Measurements from ENCODE around the gene PRR7. TPM values are rescaled to one million over a fixed set of nuclear protein-coding genes. Genes with fewer than 3 reads are reported as not detected.

Gene PRR7
- total RNA-seq, 1 donor from 2014 or later = 4.4 TPM

DNA sequence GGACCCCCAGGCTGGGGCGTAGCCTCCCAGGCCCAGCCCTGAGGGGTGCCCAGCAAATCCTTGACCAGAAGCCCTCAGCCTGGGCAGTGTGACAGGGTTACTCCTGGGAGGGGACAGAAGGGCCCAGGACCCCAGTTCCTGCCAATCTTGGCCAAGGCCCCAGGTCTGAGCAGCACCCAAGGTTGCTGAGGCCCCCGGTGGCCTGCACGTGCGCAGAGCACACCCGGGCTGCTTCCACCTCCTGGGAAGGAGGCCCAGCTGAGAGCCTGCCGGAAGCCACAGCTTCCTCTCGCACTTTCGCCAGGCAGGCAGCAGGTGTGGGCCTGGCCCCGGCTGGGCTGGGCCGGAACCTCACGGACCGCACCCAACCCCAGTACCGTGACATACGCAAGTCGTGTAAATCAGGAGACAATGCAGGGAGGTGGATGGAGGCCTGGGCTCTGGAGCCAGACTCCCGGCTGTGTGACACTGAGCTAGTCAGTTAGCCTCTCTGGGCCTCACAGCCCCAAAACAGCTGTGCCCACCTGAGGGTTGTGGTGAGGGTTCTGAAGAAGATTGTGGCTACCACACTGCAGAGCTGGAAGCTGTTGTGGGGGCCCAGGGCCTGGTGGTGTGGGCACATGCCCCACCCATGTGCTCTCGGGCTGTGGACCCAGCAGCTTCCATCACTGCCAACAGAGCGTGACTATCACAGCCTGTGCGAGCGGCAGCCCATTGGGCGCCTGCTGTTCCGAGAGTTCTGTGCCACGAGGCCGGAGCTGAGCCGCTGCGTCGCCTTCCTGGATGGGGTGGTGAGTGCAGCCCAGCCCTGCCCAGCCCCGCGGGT is 15.1 kb upstream of the PRR7 start:
- Mint-ChIP-seq H3K4me3 (ENCODE audit: unreplicated experiment) (no peak overlapping the region), H3K4me1 (ENCODE audit: unreplicated experiment) (peaks cover 15% of the 10 kb centered on the region), H3K27ac (ENCODE audit: unreplicated experiment) (no peak overlapping the region), H3K9me3 (ENCODE audit: unreplicated experiment) (no peaks in the 10 kb centered on the region), H3K27me3 (ENCODE audit: unreplicated experiment) (no peaks in the 10 kb centered on the region), H3K36me3 (ENCODE audit: unreplicated experiment) (peaks cover 15% of the 10 kb centered on the region)
- DNase-seq (ENCODE audit: extremely low spot score, unreplicated experiment) = no peak
- TF ChIP-seq, protein P1, sequence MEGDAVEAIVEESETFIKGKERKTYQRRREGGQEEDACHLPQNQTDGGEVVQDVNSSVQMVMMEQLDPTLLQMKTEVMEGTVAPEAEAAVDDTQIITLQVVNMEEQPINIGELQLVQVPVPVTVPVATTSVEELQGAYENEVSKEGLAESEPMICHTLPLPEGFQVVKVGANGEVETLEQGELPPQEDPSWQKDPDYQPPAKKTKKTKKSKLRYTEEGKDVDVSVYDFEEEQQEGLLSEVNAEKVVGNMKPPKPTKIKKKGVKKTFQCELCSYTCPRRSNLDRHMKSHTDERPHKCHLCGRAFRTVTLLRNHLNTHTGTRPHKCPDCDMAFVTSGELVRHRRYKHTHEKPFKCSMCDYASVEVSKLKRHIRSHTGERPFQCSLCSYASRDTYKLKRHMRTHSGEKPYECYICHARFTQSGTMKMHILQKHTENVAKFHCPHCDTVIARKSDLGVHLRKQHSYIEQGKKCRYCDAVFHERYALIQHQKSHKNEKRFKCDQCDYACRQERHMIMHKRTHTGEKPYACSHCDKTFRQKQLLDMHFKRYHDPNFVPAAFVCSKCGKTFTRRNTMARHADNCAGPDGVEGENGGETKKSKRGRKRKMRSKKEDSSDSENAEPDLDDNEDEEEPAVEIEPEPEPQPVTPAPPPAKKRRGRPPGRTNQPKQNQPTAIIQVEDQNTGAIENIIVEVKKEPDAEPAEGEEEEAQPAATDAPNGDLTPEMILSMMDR (IDR thresholded peaks at IDR 0.05) = no peak

DNA sequence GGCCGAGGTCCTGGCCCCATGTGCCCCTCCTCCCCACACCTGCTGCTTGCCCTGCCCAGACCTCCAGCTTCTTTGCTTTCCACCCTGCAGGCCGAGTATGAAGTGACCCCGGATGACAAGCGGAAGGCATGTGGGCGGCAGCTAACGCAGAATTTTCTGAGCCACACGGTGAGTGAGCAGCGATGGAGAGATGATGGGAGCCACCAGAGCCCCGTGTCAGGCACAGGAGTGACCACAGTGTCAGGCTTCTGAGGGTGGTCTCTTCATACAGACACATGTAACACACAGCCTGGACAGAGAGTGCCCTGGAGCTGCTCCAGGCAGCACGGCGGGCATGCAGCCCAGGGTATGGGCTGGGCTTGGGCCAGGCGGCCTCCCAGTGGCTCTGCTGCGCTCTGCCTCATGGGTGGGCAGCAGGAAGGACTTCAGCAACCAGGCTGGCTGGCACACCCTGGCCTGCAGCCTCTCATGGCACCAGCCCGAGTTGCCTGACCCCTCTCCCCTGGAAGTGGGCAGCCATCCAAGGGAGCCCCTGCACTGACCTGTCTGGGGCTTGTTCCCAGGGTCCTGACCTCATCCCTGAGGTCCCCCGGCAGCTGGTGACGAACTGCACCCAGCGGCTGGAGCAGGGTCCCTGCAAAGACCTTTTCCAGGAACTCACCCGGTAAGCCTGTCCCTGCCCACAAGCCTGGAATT is 14.3 kb upstream of the PRR7 start:
- Mint-ChIP-seq H3K4me3 (ENCODE audit: unreplicated experiment) (no peak overlapping the region), H3K27me3 (ENCODE audit: unreplicated experiment) (no peaks in the 10 kb centered on the region), H3K9me3 (ENCODE audit: unreplicated experiment) (no peaks in the 10 kb centered on the region), H3K4me1 (ENCODE audit: unreplicated experiment) (peaks cover 13% of the 10 kb centered on the region), H3K36me3 (ENCODE audit: unreplicated experiment) (peaks cover 17% of the 10 kb centered on the region), H3K27ac (ENCODE audit: unreplicated experiment) (no peak overlapping the region)
- DNase-seq (ENCODE audit: extremely low spot score, unreplicated experiment) = no peak
- TF ChIP-seq, protein P1 (IDR thresholded peaks at IDR 0.05) = no peak

DNA sequence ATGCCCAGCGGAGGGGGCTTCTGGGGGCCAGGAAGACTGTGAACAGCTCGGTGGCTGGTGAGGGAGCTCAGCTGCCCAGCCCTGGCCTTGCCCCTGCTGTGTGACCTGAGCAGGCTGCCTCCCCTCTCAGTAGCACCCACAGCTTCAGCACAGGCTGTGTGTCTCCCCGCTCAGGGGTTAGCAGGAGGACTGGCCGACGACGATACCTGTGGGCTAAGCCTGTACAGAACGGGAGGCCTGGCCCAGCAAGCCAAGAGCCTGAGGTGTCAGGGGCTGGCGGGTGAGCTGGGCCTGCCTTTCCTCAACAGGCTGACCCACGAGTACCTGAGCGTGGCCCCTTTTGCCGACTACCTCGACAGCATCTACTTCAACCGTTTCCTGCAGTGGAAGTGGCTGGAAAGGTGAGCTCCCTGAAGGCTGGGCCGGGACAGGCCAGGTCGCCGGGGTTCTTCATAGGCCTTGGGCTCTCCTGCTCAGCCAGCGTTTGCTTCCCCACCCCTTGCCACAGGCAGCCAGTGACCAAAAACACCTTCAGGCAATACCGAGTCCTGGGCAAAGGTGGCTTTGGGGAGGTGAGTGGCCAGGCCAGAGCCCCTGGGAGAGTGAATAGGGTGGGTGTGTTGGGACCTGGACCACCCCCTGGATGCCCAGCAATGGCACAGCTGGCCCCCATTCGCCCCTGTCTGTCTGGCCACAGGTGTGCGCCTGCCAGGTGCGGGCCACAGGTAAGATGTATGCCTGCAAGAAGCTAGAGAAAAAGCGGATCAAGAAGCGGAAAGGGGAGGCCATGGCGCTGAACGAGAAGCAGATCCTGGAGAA is 13.6 kb upstream of the PRR7 start:
- Mint-ChIP-seq H3K4me3 (ENCODE audit: unreplicated experiment) (no peak overlapping the region), H3K27me3 (ENCODE audit: unreplicated experiment) (no peaks in the 10 kb centered on the region), H3K4me1 (ENCODE audit: unreplicated experiment) (peaks cover 8% of the 10 kb centered on the region), H3K27ac (ENCODE audit: unreplicated experiment) (no peak overlapping the region), H3K9me3 (ENCODE audit: unreplicated experiment) (no peaks in the 10 kb centered on the region), H3K36me3 (ENCODE audit: unreplicated experiment) (peaks cover 21% of the 10 kb centered on the region)
- TF ChIP-seq, protein P1 (IDR thresholded peaks at IDR 0.05) = no peak
- no peak for DNase-seq (ENCODE audit: extremely low spot score, unreplicated experiment)

DNA sequence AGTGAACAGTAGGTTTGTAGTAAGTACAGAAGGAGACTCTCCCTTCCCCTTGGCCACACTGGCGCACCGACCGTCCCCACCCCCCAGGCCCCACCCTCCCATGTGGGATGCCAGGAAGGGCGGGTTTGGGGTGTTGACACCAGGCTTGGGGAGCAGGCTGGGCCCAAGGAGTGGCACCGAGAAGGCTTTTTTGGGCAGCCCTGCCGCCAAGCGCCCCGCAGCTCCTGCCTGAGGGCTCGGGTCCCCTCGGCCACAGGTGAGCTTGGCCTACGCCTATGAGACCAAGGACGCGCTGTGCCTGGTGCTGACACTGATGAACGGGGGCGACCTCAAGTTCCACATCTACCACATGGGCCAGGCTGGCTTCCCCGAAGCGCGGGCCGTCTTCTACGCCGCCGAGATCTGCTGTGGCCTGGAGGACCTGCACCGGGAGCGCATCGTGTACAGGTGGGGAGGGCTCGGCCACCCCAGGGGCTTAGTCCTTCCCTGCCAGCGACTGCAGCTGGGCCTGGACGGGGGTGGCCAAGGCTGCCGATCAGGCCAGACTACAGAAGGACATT is 12.9 kb upstream of the PRR7 start:
- peaks cover 25% of the 10 kb centered on the region for H3K36me3 Mint-ChIP-seq (ENCODE audit: unreplicated experiment)
- TF ChIP-seq, protein P1 (IDR thresholded peaks at IDR 0.05) = no peak
- H3K27me3 Mint-ChIP-seq (ENCODE audit: unreplicated experiment) = no peaks in the 10 kb centered on the region
- H3K27ac Mint-ChIP-seq (ENCODE audit: unreplicated experiment) = no peak overlapping the region
- DNase-seq (ENCODE audit: extremely low spot score, unreplicated experiment) = no peak
- peaks cover 6% of the 10 kb centered on the region for H3K4me1 Mint-ChIP-seq (ENCODE audit: unreplicated experiment)
- no peak overlapping the region for H3K4me3 Mint-ChIP-seq (ENCODE audit: unreplicated experiment)
- H3K9me3 Mint-ChIP-seq (ENCODE audit: unreplicated experiment) = no peaks in the 10 kb centered on the region

Measured in osteocyte (in vitro differentiated cells).